ENCODE results near the gene MST1.

MST1 gene

DNA sequence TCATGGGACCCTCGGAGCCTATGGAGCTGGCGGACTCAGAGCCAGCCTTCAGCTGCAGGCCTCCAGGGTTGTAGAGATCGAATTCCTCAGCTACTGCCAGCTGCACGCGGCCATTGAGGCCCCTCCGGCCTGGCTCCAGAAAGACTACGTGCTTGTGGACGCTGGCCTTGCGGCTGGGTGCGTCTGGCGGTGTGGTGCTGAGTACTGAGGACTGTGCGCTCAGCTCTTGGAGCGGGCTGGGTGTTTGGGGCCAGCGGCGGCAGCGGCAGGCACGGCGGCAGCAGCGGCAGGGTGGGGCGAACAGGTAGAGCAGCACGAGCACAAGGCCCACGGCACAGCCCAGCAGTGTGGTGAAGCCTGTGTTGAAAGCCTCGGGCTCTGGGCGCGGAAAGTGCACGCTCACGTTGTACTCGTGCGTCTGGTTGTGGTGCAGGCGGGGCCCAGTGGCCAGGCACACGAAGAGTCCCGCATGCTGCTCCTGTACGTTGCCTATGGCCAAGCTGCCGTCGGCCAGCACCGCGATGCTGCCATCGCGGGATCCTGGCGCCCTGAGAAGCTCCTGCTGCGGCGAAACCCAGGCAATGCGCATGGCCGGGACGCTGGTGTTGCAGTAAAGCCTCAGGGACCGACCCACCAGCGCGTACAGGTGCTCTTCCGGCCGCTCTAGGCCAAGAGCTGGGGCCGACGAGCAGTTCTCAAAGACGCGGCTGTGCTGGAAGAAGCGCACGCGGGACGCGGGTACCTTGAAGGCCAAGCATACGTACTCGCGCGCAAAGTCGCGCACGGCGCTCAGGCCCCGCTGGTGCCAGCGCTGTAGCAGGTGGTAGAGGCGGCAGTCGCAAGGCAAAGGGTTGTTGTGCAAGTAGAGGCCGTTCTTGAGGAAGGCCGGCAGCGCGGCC lies 28.9 kb upstream of the MST1 start:
- no peak for DNase-seq (ENCODE audit: low spot score)

- DNase-seq (ENCODE audit: low spot score), result no peak
These were observed 28.1 kb upstream of the MST1 start for GRCh38 chr3:49717211-49717958.

DNA sequence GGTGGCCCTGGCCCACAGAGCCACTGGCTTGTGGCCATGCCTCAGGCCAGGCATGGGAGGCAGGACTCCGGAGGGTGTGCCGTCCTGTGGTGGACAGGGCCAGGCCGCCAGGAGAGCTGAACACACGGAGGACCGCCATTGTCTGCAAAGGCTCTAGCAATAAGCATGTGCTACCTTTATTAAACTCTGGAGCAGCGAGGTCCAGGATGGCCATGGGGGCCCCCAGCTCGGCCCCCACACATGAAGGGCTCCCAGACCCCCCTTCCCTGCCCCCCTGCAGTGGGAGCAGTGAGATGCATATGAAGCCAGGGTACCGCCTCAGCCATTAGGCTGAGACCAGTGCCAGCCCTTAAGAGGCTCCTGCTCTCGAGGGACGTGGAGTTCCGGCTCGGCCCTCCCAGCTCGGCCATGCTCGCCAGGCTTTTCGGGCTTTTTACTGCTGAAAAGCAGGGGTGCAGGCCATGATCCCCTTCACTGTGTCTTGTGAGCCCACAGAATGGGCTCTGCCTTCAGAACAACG lies 27.5 kb upstream of the MST1 start:
- no peak for DNase-seq (ENCODE audit: low spot score)

- DNase-seq (ENCODE audit: low spot score), result no peak
These were observed 26.9 kb upstream of the MST1 start for GRCh38 chr3:49716169-49716568.

GRCh38 chr3:49715611-49716121 lies 26.4 kb upstream of the MST1 start:
- DNase-seq (ENCODE audit: low spot score), result no peak

DNA sequence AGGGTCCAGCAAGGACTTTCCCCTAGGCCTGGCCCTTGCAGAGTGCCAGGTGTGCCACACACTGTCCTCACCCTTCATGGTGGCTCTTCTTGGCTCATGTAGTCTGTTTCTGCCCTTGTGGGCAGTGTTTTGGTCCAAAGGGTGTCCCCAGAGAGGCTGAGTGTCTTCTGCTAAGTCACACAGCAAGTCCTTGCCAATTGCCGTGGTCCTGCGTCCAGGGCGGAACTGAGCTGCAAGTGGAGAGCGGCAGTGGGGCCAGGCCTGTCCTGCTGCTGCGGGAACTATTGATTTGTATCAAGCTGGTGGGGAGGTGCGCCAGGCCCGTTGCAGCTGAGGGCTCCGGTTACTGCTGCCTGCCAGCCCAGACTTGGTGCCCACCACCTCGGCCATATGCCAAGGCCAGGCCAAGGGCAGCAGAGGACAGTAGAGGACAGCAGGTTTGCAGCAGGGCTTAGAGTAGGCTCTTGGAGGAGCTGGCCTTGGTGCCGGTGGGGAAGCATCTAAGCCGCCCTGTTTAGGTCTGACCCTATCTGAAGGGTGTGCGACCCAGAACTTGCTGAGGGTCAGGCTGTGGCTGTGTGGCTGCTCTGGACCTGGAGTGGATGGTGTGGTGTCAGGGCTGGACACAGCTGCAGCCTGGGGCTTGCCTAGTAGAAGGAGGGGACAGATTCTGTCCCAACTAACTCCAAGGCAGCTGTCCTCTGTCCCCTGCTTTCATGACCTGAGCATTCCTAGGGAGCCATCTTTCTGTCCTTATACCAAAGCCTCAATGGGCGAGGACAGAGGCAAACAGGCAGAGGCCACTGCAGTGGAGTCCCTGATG lies 25.7 kb upstream of the MST1 start:
- no peak for DNase-seq (ENCODE audit: low spot score)

DNA sequence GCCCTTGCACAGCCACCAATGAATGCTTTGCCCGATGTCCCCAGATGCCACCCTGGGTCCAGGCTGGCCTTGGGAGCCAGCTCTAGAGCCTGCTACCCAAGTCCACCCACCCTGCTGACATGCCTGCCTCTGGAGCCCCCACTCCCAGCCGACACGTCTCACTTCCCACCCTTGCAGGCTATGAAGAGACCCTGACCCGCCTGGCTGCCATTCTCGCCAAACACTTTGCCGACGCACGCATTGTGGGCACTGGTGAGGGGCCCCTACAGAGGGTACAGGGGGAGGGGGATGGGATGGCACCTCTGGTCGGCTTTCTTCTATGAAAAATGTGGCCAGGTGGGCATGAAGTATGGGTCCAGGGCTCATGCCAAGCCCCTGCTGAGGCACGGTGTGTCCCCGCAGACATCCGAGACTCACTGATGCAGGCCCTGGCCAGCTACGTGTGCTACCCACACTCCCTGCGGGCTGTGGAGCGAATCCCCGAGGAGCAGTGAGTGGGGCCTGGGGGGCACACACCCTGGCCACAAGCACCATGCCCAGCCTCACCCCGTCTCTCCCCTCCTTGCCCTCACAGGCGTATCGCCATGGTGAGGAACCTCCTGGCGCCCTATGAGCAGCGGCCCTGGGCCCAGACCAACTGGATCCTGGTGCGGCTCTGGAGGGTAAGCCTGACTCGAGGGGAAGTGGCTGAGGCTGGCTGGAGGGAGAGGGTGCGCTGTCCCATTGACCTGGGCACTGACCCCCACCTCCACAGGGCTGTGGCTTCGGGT lies 24.2 kb upstream of the MST1 start:
- no peak for DNase-seq (ENCODE audit: low spot score)

- no peak for DNase-seq (ENCODE audit: low spot score)
These were observed 23.5 kb upstream of the MST1 start for GRCh38 chr3:49712631-49713317.

GRCh38 chr3:49712166-49712565 lies 22.9 kb upstream of the MST1 start:
- DNase-seq (ENCODE audit: low spot score), result no peak

DNA sequence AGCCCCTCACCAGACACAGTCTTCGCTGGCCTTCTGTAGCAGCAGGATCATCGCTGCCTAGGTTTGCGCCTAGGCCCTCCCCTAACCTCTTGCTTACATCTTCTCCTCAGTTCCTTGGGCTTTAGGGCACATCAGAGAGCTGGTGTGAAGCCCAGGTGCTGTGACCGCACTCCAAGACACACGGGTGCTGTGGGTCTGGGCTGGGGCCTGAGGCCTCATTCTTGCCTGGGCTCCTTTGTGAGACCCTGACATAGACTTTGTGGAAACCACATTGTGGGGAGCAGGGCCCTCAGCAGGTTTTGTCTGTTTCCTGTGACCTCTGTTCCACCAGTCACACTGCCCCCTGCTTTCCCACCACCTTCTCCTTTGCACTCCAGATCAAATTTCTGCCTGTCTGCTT lies 22.2 kb upstream of the MST1 start:
- no peak for DNase-seq (ENCODE audit: low spot score)

GRCh38 chr3:49709852-49710251 lies 20.6 kb upstream of the MST1 start:
- no peak for DNase-seq (ENCODE audit: low spot score)

- DNase-seq (ENCODE audit: low spot score), result no peak
These were observed 17.8 kb upstream of the MST1 start for GRCh38 chr3:49707113-49707480.

DNA sequence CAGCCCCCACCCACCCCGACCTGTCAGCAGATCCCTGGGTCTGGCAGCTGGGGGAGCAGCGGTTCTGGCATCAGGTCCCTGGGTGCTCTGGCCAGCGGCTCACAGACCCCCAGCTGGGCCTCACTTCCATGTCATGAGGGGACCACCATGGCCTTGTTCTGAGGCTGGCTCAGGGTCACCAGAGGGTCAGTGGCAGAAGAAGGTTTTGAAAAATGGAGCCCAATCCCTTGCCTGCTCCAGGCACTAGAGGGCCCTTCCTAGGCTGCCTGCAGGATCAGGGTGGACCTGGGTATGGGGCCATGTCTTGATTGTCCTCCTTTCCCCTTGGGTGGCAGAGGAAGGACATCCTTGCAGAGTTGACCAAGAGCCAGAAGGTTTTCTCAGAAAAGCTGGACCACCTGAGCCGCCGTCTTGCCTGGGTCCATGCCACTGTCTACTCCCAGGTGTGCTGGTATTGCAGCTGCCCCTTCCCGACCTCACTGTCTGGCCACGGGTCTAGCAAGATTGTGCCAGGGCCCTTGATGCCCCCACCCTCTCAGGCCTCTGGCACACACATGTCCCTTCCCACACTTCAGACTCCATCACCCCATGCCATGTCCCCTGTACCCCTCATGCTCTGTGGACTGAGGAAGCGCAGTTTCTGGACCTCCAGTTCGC lies 17.3 kb upstream of the MST1 start:
- DNase-seq (ENCODE audit: low spot score), result no peak

DNA sequence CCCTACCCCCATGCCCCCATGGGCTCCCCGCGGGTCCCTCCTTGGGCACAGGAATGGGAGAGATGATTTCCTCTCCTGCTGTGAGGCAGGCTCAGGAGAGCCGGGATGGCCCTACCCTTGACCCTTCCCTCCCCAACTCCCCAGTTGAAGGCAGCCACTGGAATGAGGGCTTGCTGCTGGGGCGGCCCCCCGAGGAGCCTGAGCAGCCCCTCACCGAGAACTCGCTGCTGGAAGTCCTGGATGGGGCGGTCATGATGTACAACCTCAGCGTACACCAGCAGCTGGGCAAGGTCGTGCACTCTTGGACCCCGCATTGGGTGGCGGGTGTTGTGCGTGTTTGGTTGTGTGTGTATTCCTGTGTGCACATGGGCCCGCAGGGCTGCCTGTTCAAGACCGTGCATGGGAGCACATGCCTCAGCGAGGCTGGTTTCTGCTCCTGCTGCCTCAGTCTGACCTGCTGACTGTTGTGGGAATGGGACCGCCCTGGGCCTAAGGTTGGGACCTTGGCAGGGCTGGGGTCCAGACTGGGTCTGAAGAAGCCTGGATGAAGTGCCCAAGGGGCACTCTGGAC lies 16.2 kb upstream of the MST1 start:
- DNase-seq (ENCODE audit: low spot score), result no peak

- no peak for DNase-seq (ENCODE audit: low spot score)
These were observed 15.4 kb upstream of the MST1 start for GRCh38 chr3:49704629-49705028.

DNA sequence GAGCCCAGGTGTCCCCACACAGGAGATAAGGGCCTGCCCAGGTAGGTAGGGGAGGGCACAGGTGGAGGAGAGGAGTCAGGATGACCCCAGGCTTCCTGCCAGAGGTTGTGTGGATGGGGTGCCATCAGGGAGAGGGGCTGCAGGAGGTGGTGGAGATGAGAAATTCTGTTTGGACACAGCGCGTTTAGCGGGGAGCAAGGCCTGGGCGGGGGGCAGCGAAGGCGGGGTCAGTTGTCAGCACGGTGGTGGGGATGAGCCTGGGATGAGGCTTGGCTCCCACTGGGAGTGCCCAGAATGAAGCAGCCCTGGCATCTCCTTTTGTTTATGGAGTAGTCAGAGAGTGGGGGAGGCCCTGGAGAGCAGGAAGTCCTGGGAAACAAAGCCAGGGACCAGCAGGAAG lies 14.7 kb upstream of the MST1 start:
- DNase-seq (ENCODE audit: low spot score), result no peak

DNA sequence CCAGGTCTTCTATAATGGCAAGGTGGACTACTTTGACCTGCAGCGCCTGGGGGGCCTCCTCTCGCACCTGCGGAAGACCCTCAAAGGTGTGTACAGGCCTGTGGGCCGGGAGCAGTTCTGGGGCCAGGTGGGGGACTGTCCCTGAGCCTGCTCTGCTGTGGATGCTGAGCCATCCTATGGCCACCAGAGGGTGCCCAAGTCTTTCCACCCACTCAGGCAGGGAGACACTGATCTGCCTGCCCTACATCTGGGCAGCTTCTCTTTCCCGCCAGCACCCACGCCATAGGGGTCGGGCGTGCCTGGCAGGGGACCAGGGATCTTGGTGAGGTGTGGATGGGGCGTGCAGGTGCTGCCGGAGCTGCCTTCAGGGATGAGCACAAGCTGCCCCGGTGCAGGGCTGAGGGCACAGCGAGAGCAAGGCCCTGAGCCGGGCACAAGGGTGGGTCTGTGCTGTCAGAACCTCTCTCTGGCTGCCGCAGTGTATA lies 14.2 kb upstream of the MST1 start:
- DNase-seq (ENCODE audit: low spot score), result peak; percentile 94

DNA sequence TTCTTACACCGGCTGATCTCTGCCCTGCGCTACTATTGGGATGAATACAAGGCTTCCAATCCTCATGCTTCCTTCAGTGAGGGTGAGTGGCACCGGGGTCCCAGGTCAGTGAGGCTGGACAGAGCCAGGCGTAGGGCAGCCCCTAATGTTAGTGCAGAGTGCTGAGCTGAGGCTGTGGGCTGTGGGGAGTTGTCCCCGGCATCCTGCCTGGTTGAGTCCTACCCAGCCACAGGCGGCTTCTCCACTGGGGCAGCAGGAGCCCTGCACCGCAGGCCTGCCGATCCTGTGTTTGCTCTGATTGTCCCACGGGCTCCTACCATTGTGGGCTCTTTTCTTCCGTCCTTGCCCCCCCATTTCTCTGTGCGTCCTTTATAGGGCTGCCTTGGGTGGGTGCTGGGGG lies 13.4 kb upstream of the MST1 start:
- DNase-seq (ENCODE audit: low spot score), result no peak

GRCh38 chr3:49701388-49702077 lies 12.3 kb upstream of the MST1 start:
- DNase-seq (ENCODE audit: low spot score), result peak; percentile 81

Measured in iPS-NIHi11 (cell line).